GM12864 (cell line): Measurements from ENCODE around the gene FOXJ3.
A peak's percentile ranks its signal among the peaks of the same experiment; 100 is the strongest.

Experiments
- DNase-seq: peaks from one replicate; pipeline ENCODE4 v3.0.0-alpha.2; 2011; ENCODE audit warnings: low read depth
- H3K4me3 ChIP-seq: 2 replicates; pipeline ENCODE4 v1.5.1; 2011; ENCODE audit warnings: mild to moderate bottlenecking, low read depth, low read length, control low read depth
- TF ChIP-seq, protein P1 (sequence below): IDR thresholded peaks from 2 replicates; pipeline ENCODE4 v1.5.1; 2011; ENCODE audit warnings: low read depth, mild to moderate bottlenecking, moderate library complexity, low read length, control low read depth, inconsistent platforms; ENCODE audit errors: missing control alignments

Gene FOXJ3

DNA sequence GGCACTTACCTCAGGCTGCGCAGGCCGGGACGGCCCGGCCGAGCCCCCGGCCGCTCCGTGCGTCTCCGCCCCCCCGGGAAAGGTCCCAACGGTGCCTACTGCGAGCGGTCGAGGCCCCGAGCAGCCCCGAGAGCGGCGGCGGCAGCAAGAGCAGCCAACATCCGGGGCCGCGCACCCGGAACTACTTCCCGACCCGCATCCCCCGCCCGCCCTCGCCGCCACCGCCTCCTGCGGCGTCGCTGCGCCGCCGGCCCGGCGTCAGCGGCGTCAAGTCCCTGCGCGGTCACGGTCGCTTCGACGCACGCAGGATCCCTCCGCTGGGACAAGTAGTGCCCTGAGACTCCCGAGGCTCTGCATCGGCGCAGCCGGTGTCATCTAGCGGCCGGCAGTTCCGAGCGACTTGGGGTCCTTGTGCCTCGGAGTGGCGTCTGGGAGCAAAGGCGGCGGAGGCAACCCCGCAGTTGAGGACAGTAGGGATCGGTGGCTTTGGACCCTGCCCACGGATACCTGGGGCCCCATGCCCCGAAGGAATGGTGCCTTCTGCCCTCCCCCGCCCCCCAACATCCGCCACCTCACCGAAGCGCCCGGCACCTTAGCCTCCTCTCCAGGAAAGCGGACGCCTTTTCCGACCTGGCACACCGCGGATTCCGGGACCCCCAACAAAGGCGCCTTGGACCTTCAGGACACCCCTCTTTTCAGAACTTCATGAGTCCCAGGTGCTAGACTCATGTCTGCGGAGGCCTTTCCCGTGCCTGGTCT, at the start of gene FOXJ3:
Gene FOXJ3 (minus strand): TSS at position 186 of the 759 bp plus-strand sequence. CDS start 24,142 bp downstream, outside the sequence.
- peak within 1 kb of the TSS; percentile 77 for H3K4me3 ChIP-seq
- TF ChIP-seq, protein P1, sequence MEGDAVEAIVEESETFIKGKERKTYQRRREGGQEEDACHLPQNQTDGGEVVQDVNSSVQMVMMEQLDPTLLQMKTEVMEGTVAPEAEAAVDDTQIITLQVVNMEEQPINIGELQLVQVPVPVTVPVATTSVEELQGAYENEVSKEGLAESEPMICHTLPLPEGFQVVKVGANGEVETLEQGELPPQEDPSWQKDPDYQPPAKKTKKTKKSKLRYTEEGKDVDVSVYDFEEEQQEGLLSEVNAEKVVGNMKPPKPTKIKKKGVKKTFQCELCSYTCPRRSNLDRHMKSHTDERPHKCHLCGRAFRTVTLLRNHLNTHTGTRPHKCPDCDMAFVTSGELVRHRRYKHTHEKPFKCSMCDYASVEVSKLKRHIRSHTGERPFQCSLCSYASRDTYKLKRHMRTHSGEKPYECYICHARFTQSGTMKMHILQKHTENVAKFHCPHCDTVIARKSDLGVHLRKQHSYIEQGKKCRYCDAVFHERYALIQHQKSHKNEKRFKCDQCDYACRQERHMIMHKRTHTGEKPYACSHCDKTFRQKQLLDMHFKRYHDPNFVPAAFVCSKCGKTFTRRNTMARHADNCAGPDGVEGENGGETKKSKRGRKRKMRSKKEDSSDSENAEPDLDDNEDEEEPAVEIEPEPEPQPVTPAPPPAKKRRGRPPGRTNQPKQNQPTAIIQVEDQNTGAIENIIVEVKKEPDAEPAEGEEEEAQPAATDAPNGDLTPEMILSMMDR = no peak
- peak; percentile 95 for DNase-seq

DNA sequence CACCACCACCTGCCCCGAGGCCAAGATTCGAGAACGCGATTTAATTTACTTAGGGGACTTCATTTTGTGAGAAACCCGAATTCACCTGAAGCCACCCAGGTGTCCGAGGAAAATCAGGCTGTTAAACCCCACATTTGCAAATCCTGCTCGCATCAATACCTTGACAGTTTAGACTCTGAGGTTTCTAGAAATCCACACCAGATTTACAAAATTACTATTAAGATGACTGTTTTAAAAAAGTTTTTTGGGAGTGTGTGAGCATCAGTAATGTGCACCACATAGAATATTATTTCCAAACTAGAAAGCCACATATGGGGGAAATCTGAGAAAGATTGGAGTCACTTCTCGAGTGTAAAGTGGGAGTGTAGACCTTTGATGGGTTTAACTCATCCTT, 46.2 kb upstream of the FOXJ3 start:
- TF ChIP-seq, protein P1 = no peak
- peak overlapping the region; percentile 71 for H3K4me3 ChIP-seq
- DNase-seq = no peak

DNA sequence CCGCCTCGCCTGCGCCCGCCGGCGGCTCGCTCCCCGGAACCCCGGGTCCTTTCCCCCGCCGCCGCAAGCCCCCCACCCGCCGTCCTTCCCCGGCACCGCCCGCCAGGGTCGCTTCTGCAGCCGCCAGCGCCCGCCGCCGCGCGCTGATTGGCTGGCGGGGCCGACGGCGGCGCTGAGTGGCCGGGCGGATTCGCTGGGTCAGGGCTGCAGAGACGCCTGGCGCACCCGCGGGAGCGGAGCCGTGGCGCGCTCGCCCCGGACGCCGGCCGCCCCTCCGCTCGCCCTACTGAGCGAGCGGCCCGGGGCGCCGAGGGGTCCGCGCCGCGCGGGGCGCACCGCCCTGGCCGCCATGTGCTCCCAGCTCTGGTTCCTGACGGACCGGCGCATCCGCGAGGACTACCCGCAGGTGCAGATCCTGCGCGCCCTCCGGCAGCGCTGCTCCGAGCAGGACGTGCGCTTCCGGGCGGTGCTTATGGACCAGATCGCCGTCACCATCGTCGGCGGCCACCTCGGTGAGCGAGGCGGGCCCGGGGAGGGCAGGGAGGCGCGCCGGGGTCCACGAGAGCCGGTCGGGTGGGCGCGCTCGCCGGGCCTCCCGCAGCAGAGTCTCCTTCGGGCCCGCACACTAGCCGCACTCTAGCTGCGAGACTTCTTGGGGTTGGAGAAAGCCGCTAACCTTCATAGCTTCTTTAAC, 45.7 kb upstream of the FOXJ3 start, which contains the start of gene RIMKLA:
Gene RIMKLA (plus strand): TSS at position 207 of the 694 bp plus-strand sequence. CDS start 143 bp downstream, at position 350.
- TF ChIP-seq, protein P1 = no peak
- DNase-seq = peak; percentile 13
- peak within 1 kb of the TSS; percentile 71 for H3K4me3 ChIP-seq

DNA sequence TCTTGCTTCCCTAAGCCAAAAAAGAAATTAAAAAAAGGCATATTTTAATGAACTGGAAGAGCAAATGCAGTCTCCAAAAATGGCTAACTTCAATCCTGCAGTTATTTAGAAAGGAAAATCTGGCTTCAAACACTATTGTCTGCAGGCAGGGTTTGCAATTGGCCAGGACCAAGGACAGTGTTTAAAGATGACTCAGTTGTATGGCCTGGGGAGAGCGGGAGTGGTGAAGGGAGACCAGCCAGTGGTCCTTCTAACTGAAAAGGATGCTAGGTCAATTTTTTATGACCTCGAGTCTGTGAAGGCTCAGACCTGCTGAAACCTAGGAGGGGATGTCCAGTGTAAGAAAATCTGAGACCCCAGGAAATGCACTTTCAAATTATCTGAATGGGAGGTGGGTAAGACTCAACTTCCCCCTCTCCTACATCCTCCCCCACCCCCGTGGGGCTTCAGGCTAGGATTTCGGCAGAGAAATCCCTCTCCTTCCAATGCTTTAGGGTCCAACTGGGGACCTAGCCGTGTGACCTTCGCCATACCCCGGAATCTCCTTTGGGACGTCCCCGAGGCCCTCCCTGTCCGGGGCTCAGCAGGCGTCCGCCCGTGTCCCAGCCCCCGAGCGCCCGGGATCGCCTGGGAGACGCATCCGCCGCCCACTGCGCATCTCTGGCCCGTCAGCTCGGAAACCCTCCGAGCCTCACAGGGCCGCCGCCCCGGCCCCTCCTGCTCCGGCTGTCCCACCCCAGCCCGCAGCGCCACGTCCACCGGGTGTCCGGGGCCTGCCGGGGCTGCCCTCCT, 45.0 kb upstream of the FOXJ3 start:
- peak overlapping the region; percentile 71 for H3K4me3 ChIP-seq
- TF ChIP-seq, protein P1 = no peak
- DNase-seq = no peak

DNA sequence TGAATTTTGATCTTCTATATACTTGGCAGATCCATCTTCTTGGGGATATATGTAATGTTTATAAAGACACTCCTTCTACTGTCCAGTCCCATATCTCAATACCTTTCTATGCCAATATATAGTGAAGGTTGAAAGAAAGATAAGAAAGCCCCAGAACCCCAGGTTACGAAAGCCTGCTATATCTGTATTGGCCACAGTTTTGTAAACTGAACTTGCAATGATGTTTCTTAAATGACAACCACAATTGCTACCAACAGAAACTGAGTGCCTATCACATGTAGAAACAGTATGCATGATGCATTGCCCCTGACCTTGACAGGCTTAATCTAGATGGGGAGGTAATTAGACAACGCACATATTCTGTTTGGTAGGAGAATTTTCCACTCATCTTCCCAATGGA, 37.8 kb upstream of the FOXJ3 start:
- no peak for DNase-seq
- H3K4me3 ChIP-seq = no peak overlapping the region
- TF ChIP-seq, protein P1 = no peak

DNA sequence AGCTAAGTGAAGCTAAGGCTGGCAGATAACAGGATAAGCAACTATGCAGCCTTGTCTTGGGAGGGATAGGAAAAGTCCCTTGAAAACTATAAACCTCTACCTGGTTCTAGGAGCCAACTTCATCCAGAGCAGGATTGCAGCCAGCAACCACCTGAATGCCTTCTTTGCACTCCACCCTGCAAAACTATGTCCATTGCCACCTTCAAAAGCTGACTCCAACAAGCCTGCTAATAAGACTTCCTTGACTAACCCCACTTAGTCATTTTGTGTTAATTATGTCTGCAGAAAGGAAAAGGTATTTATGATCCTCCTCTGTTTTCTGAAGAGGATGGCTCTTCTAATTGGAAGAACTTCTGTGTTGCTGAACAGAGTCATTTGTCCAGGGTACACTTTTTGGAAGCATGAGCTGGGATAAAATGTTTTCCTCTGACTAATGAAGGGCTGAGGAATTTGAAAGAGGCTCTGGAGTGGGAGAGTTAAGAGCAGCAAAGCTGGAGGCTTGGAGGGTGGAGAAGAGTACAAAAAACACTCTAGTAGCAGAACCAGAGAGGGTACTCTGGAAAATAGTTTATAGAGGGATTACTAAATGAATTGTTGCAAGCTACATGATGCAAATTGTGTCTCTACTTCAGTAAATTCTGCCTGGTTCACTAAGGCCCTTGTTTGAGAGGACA, 36.0 kb upstream of the FOXJ3 start:
- H3K4me3 ChIP-seq = no peak overlapping the region
- no peak for DNase-seq
- TF ChIP-seq, protein P1 = no peak
